ENCODE results near the gene N4BP2L1. TPM values are rescaled to one million over a fixed set of nuclear protein-coding genes. Genes with fewer than 3 reads are reported as not detected.

N4BP2L1 gene
- total RNA-seq, 1 donor from 2014 or later: 1.2 TPM

- H3K27ac ChIP-seq: no peak overlapping the region
- no peaks in the 10 kb centered on the region for H3K9me3 ChIP-seq (ENCODE audit: low read depth)
- H3K9me3 Mint-ChIP-seq: no peaks in the 10 kb centered on the region
- H3K4me3 ChIP-seq: no peak overlapping the region
- H3K4me3 Mint-ChIP-seq: no peak overlapping the region
- peaks cover 11% of the 10 kb centered on the region for H3K4me1 ChIP-seq
- no peak for DNase-seq (ENCODE audit: low spot score)
- H3K4me1 Mint-ChIP-seq: peaks cover 30% of the 10 kb centered on the region
- H3K36me3 ChIP-seq: no peaks in the 10 kb centered on the region
- H3K79me2 ChIP-seq (ENCODE audit: low read depth): no peaks in the 10 kb centered on the region
- no peak for TF ChIP-seq EZH2 (IDR thresholded peaks at IDR 0.05)
- no peak overlapping the region for H3K4me2 ChIP-seq
- peaks cover 2% of the 10 kb centered on the region for H3K36me3 Mint-ChIP-seq
- H3K9ac ChIP-seq: no peak overlapping the region
- peaks cover 11% of the 10 kb centered on the region for H3F3A ChIP-seq (ENCODE audit: low read depth)
- H2AFZ ChIP-seq (replicated peaks): no peak overlapping the region
- H3K27me3 Mint-ChIP-seq (ENCODE audit: insufficient read depth, low read depth): no peaks in the 10 kb centered on the region
- H4K20me1 ChIP-seq (ENCODE audit: low read depth): no peaks in the 10 kb centered on the region
- no peak overlapping the region for H3K27ac Mint-ChIP-seq
- peaks cover 38% of the 10 kb centered on the region for H3K27me3 ChIP-seq
Observed at GRCh38 chr13:32408296-32409000, 19.5 kb downstream of the N4BP2L1 start.

GRCh38 chr13:32407854-32408253, 20.1 kb downstream of the N4BP2L1 start:
- H3K79me2 ChIP-seq (ENCODE audit: low read depth): no peaks in the 10 kb centered on the region
- no peak overlapping the region for H3K27ac Mint-ChIP-seq
- peaks cover 32% of the 10 kb centered on the region for H3K4me1 Mint-ChIP-seq
- no peaks in the 10 kb centered on the region for H4K20me1 ChIP-seq (ENCODE audit: low read depth)
- H3K4me2 ChIP-seq: no peak overlapping the region
- no peaks in the 10 kb centered on the region for H3K36me3 ChIP-seq
- no peaks in the 10 kb centered on the region for H3K27me3 Mint-ChIP-seq (ENCODE audit: insufficient read depth, low read depth)
- H3K9me3 ChIP-seq (ENCODE audit: low read depth): no peaks in the 10 kb centered on the region
- H3K4me1 ChIP-seq: peaks cover 11% of the 10 kb centered on the region
- DNase-seq (ENCODE audit: low spot score): no peak
- no peak overlapping the region for H2AFZ ChIP-seq (replicated peaks)
- no peak overlapping the region for H3K9ac ChIP-seq
- H3K36me3 Mint-ChIP-seq: peaks cover 2% of the 10 kb centered on the region
- no peak overlapping the region for H3K4me3 ChIP-seq
- H3K9me3 Mint-ChIP-seq: no peaks in the 10 kb centered on the region
- H3K27ac ChIP-seq: no peak overlapping the region
- TF ChIP-seq EZH2phosphoT487 (IDR thresholded peaks at IDR 0.05) (no peak), CTCF (IDR thresholded peaks at IDR 0.05) (no peak), EZH2 (IDR thresholded peaks at IDR 0.05) (no peak)
- no peak overlapping the region for H3K4me3 Mint-ChIP-seq
- H3K27me3 ChIP-seq: peaks cover 38% of the 10 kb centered on the region
- peaks cover 11% of the 10 kb centered on the region for H3F3A ChIP-seq (ENCODE audit: low read depth)

DNA sequence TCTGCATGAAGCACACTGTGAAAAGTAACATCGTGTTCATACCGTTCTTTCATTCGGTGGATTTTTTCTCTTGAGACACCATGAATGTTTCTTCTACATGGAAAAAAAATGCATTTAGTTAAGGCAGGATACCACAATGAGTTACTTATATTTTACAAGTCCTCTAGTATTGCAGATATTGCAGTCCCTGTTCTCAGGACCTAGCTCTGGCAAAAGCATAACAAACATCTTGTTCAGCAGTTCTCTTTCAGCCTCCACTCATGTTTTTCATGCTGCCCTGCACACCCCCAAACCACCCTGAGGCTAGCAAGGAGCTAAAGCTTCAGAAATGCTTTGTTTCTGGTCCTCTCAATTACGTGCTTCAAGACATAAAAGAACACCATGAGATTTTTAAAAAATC, 24.8 kb downstream of the N4BP2L1 start:
- peaks cover 3% of the 10 kb centered on the region for H3K27me3 ChIP-seq
- Mint-ChIP-seq H3K9me3 (no peaks in the 10 kb centered on the region), H3K4me1 (peaks cover 15% of the 10 kb centered on the region), H3K4me3 (no peak overlapping the region), H3K27me3 (ENCODE audit: insufficient read depth, low read depth) (no peaks in the 10 kb centered on the region), H3K27ac (no peak overlapping the region), H3K36me3 (peaks cover 6% of the 10 kb centered on the region)
- H2AFZ ChIP-seq (replicated peaks): no peak overlapping the region
- no peaks in the 10 kb centered on the region for H3K36me3 ChIP-seq
- H3K9ac ChIP-seq: no peak overlapping the region
- no peaks in the 10 kb centered on the region for H3K9me3 ChIP-seq (ENCODE audit: low read depth)
- no peak overlapping the region for H3K27ac ChIP-seq
- no peak for TF ChIP-seq CTCF (IDR thresholded peaks at IDR 0.05)
- TF ChIP-seq EZH2phosphoT487 (IDR thresholded peaks at IDR 0.05): no peak
- no peak for TF ChIP-seq EZH2 (IDR thresholded peaks at IDR 0.05)
- DNase-seq (ENCODE audit: low spot score): no peak
- H3K4me1 ChIP-seq: no peaks in the 10 kb centered on the region
- no peak overlapping the region for H3K4me3 ChIP-seq
- no peak overlapping the region for H3K4me2 ChIP-seq
- no peaks in the 10 kb centered on the region for H3F3A ChIP-seq (ENCODE audit: low read depth)
- H3K79me2 ChIP-seq (ENCODE audit: low read depth): no peaks in the 10 kb centered on the region
- no peaks in the 10 kb centered on the region for H4K20me1 ChIP-seq (ENCODE audit: low read depth)

- no peak overlapping the region for H3K4me2 ChIP-seq
- no peak overlapping the region for H3K27ac ChIP-seq
- no peaks in the 10 kb centered on the region for H3K9me3 ChIP-seq (ENCODE audit: low read depth)
- H3F3A ChIP-seq (ENCODE audit: low read depth): peaks cover 4% of the 10 kb centered on the region
- no peaks in the 10 kb centered on the region for H3K79me2 ChIP-seq (ENCODE audit: low read depth)
- TF ChIP-seq EZH2 (IDR thresholded peaks at IDR 0.05) (no peak), EZH2phosphoT487 (IDR thresholded peaks at IDR 0.05) (no peak), CTCF (IDR thresholded peaks at IDR 0.05) (no peak)
- Mint-ChIP-seq H3K27me3 (ENCODE audit: insufficient read depth, low read depth) (peaks cover 2% of the 10 kb centered on the region), H3K4me1 (no peaks in the 10 kb centered on the region), H3K27ac (no peak overlapping the region), H3K36me3 (peaks cover 12% of the 10 kb centered on the region), H3K9me3 (no peaks in the 10 kb centered on the region), H3K4me3 (no peak overlapping the region)
- no peaks in the 10 kb centered on the region for H4K20me1 ChIP-seq (ENCODE audit: low read depth)
- H3K9ac ChIP-seq: no peak overlapping the region
- H3K4me1 ChIP-seq: peaks cover 4% of the 10 kb centered on the region
- no peak overlapping the region for H2AFZ ChIP-seq (replicated peaks)
- DNase-seq (ENCODE audit: low spot score): peak; percentile 15
- H3K4me3 ChIP-seq: no peak overlapping the region
- H3K27me3 ChIP-seq: no peaks in the 10 kb centered on the region
- H3K36me3 ChIP-seq: no peaks in the 10 kb centered on the region
Observed at GRCh38 chr13:32391101-32391619, 36.8 kb downstream of the N4BP2L1 start.

Data from neural progenitor cell (in vitro differentiated cells).